OCI-LY1 (cell line): Measurements from ENCODE around the gene NSD1.
"Not testable (repeated sequence)": the region's sequence is repeated elsewhere in the genome, so short reads cannot be mapped to it uniquely, and the experiment has no call there.

Source experiments
- H2AFZ ChIP-seq: fragments of 200-600 bp; sonication (generic), shearing (Covaris generic); 2 replicates; pipeline ENCODE4 v1.6.0; 2014; ENCODE audit warnings: antibody characterized with exemption, mild to moderate bottlenecking, low read length
- H3F3A ChIP-seq: fragments of 200-600 bp; sonication (generic), shearing (Covaris generic); 2 replicates; pipeline ENCODE4 v1.6.0; 2014; ENCODE audit warnings: mild to moderate bottlenecking, antibody characterized with exemption, low read length, moderate library complexity; ENCODE audit not compliant: insufficient read depth
- H3K27ac ChIP-seq: fragments of 200-600 bp; sonication (generic); 2 replicates; pipeline ENCODE4 v1.5.1; 2014; ENCODE audit warnings: low read length, mixed run types, mild to moderate bottlenecking, low read depth; ENCODE audit not compliant: poor library complexity, severe bottlenecking
- H3K27me3 ChIP-seq: fragments of 200-600 bp; sonication (generic); 2 replicates; pipeline ENCODE4 v1.6.0; 2014; ENCODE audit warnings: antibody characterized with exemption, mild to moderate bottlenecking, low read length, moderate library complexity; ENCODE audit not compliant: insufficient read depth
- H3K36me3 ChIP-seq: fragments of 200-600 bp; sonication (generic); 2 replicates; pipeline ENCODE4 v1.6.1; 2014; ENCODE audit warnings: mild to moderate bottlenecking, antibody characterized with exemption, low read length, moderate library complexity, mixed read lengths; ENCODE audit not compliant: insufficient read depth
- H3K4me1 ChIP-seq: fragments of 200-600 bp; sonication (generic); 2 replicates; pipeline ENCODE4 v1.5.1; 2014; ENCODE audit warnings: mild to moderate bottlenecking, low read length, moderate library complexity; ENCODE audit not compliant: insufficient read depth, severe bottlenecking
- H3K4me2 ChIP-seq: fragments of 200-600 bp; sonication (generic), shearing (Covaris generic); 2 replicates; pipeline ENCODE4 v1.6.1; 2014; ENCODE audit warnings: low read length
- H3K4me3 ChIP-seq: fragments of 200-600 bp; sonication (generic); 2 replicates; pipeline ENCODE4 v1.5.1; 2014; ENCODE audit warnings: low read length, low read depth, mild to moderate bottlenecking, mixed read lengths; ENCODE audit not compliant: poor library complexity, severe bottlenecking
- H3K79me2 ChIP-seq: fragments of 200-600 bp; shearing (Covaris generic); 2 replicates; pipeline ENCODE4 v1.6.1; 2016; ENCODE audit warnings: mixed run types, low read length, mixed read lengths; ENCODE audit not compliant: insufficient read depth
- H3K9ac ChIP-seq: fragments of 200-600 bp; sonication (generic), shearing (Covaris generic); 2 replicates; pipeline ENCODE4 v1.6.1; 2014; ENCODE audit warnings: mild to moderate bottlenecking, low read length, mixed read lengths
- H3K9me2 ChIP-seq: fragments of 200-600 bp; sonication (generic), shearing (Covaris generic); 2 replicates; pipeline ENCODE4 v1.6.1; 2014; ENCODE audit warnings: low read depth, mild to moderate bottlenecking, low read length, mixed read lengths
- H3K9me3 ChIP-seq: fragments of 200-600 bp; shearing (Covaris generic); 2 replicates; pipeline ENCODE4 v1.6.1; 2014; ENCODE audit warnings: low read length, mixed read lengths
- H4K20me1 ChIP-seq: fragments of 200-600 bp; sonication (generic), shearing (Covaris generic); 2 replicates; pipeline ENCODE4 v1.6.0; 2016; ENCODE audit warnings: mild to moderate bottlenecking, low read length; ENCODE audit not compliant: insufficient read depth
- EZH2 ChIP-seq: fragments of 200-600 bp; sonication (generic), shearing (Covaris generic); IDR thresholded peaks from 2 replicates; pipeline ENCODE4 v1.8.0; 2017; ENCODE audit warnings: borderline replicate concordance, mixed run types, mild to moderate bottlenecking, antibody characterized with exemption, low read length, moderate library complexity, mixed read lengths
- TF ChIP-seq, protein P1 (sequence below): fragments of 200-600 bp; sonication (generic), shearing (Covaris generic); IDR thresholded peaks from 2 replicates; pipeline ENCODE4 v1.5.1; 2017; ENCODE audit warnings: mild to moderate bottlenecking, antibody characterized with exemption, low read length, moderate library complexity, mixed read lengths

The NSD1 gene

DNA sequence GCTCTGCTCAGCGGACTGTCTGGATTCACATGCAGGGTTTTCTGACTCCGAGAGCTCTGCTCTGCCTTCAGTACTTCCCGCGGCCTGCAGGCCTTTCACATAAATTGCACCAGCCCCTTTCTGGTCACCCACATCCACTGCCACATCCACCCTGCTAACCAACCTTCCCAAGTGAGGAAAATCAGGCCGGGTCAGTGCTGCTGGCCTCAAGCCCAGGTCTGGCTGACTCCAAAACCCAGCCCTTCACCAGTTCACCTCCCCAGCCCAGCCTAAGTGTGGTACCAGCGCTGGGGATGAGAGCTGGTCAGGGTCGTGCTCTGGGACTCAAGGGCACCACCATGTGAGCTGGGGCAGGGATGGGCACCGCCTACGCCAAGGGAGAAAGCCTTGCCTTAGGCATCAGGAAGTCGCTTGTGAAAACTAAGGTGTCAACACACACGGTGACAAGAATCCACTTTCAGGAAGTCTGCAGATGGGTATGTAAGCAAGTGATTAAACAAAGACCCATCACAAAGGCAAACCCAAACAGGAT, 205.6 kb downstream of the NSD1 start:
- Histone ChIP-seq H3K4me3 (no peak overlapping the region), H3K27ac (no peak overlapping the region), H3K4me1 (no peaks in the 10 kb centered on the region), H2AFZ (no peak overlapping the region), H3K9me2 (no peaks in the 10 kb centered on the region), H4K20me1 (no peaks in the 10 kb centered on the region), H3K9ac (no peak overlapping the region), H3K9me3 (peaks cover 10% of the 10 kb centered on the region; the same call in 1 of the 2 replicates), H3K79me2 (peaks cover 20% of the 10 kb centered on the region), H3K36me3 (peaks cover 88% of the 10 kb centered on the region), H3F3A (no peaks in the 10 kb centered on the region), H3K27me3 (no peaks in the 10 kb centered on the region), H3K4me2 (no peak overlapping the region)
- no peak for TF ChIP-seq EZH2
- TF ChIP-seq, protein P1, sequence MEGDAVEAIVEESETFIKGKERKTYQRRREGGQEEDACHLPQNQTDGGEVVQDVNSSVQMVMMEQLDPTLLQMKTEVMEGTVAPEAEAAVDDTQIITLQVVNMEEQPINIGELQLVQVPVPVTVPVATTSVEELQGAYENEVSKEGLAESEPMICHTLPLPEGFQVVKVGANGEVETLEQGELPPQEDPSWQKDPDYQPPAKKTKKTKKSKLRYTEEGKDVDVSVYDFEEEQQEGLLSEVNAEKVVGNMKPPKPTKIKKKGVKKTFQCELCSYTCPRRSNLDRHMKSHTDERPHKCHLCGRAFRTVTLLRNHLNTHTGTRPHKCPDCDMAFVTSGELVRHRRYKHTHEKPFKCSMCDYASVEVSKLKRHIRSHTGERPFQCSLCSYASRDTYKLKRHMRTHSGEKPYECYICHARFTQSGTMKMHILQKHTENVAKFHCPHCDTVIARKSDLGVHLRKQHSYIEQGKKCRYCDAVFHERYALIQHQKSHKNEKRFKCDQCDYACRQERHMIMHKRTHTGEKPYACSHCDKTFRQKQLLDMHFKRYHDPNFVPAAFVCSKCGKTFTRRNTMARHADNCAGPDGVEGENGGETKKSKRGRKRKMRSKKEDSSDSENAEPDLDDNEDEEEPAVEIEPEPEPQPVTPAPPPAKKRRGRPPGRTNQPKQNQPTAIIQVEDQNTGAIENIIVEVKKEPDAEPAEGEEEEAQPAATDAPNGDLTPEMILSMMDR = no peak

DNA sequence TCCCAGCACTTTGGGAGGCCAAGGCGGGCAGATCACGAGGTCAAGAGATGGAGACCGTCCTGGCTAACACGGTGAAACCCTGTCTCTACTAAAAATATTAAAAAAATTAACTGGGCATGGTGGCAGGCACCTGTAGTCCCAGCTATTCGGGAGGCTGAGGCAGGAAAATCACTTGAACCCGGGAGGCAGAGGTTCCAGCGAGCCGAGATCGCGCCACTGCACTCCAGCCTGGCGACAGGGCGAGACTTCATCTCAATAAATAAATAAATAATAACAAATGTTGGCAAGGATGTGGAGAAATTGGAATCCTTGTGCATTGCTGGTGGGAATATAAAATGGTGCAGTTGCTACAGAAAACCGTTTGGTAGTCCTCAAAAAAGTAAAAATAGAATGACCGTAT, 209.4 kb downstream of the NSD1 start:
- not testable (repeated sequence) for H3K9me2 ChIP-seq, H3K27ac ChIP-seq, H3K9me3 ChIP-seq, H3F3A ChIP-seq, H3K27me3 ChIP-seq, H3K4me1 ChIP-seq, H2AFZ ChIP-seq, H3K4me2 ChIP-seq, H3K9ac ChIP-seq, H3K4me3 ChIP-seq, H4K20me1 ChIP-seq
- Histone ChIP-seq H3K36me3 (peaks cover 74% of the 10 kb centered on the region), H3K79me2 (peaks cover 47% of the 10 kb centered on the region)

DNA sequence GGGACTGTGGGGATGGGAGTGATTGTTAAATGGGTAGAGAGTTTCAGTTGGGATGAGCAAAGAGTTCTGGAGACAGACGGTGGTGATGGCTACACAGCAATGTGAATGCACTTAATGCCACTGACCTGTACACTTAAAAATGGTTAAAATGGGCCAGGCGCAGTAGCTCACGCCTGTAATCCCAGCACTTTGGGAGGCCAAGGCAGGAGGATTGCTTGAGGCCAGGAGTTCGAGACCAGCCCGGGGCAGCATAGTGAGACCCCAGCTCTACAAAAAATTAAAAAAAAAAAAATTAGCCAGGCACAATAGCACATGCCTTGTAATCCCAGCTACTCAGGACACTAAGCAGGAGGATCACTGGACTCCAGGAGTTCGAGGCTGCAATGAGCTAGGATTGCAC, 210.2 kb downstream of the NSD1 start:
- Histone ChIP-seq H3K4me2 (no peak overlapping the region), H3K36me3 (peaks cover 70% of the 10 kb centered on the region), H3K27ac (no peak overlapping the region), H3K27me3 (no peaks in the 10 kb centered on the region), H3K9me3 (peaks cover 10% of the 10 kb centered on the region; the same call in 1 of the 2 replicates), H3K79me2 (peaks cover 53% of the 10 kb centered on the region), H3K9ac (no peak overlapping the region), H2AFZ (no peak overlapping the region), H3K4me3 (no peak overlapping the region), H3K9me2 (no peaks in the 10 kb centered on the region), H3F3A (no peaks in the 10 kb centered on the region), H4K20me1 (no peaks in the 10 kb centered on the region), H3K4me1 (peaks cover 15% of the 10 kb centered on the region)
- TF ChIP-seq, protein P1 = no peak
- no peak for TF ChIP-seq EZH2

DNA sequence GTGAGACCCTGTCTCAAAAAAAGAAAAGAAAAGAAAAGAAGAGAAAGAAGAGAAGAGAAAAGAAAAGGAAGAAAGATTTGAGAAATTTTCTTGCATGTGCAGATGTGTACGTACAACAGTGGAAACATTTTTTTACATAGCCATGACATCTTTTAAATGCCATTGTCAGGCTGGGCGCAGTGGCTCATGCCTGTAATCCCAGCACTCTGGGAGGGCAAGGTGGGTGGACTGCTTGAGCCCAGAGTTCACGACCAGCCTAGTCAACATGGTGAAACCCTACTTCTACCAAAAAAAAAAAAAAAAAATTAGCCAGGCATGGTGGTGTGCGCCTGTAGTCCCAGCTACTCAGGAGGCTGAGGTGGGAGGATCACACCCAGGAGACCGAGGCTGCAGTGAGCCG, 211.3 kb downstream of the NSD1 start:
- Histone ChIP-seq H3F3A (no peaks in the 10 kb centered on the region), H3K9me3 (peaks cover 10% of the 10 kb centered on the region; the same call in 1 of the 2 replicates), H3K36me3 (peaks cover 69% of the 10 kb centered on the region), H3K4me3 (no peak overlapping the region), H3K4me1 (peaks cover 26% of the 10 kb centered on the region), H3K27ac (no peak overlapping the region), H3K79me2 (peaks cover 57% of the 10 kb centered on the region), H3K27me3 (no peaks in the 10 kb centered on the region), H4K20me1 (no peaks in the 10 kb centered on the region), H3K4me2 (no peak overlapping the region), H2AFZ (no peak overlapping the region), H3K9ac (no peak overlapping the region), H3K9me2 (no peaks in the 10 kb centered on the region)
- TF ChIP-seq EZH2 = no peak
- TF ChIP-seq, protein P1 = no peak
